ENCODE data around the gene RUNX2. TPM values are rescaled to one million over a fixed set of nuclear protein-coding genes. Genes with fewer than 3 reads are reported as not detected.

The RUNX2 gene
- total and polyA plus RNA-seq, 10 of the 15 experiments (the other 5 are each of a cell fraction or from before 2014, with no cell fraction given), result 0.01 to 0.77 (median 0.15) TPM; not detected in 3

DNA sequence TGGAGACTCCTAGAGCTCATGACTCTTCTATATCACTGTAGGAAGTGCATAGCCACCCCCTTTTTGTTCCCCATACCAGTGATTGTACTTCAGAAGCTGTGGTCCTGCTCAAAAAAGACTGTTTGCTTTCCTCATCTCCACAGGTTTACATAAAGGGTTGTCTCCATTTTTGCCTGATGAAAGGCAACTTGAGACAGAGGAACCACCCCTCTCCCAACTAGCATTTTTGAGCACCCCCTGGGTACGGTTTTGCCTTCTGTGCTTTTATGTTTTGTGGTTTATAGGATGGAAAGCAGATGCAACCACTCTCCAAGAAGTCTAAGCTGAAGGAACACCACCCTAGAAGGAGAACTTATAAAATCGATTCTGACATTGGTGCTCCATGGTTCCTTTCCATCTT is 177.3 kb downstream of the RUNX2 start:
- no peaks in the 10 kb centered on the region; a peak in 1 of 4 replicates for H3K27me3 ChIP-seq (replicated peaks in 1 of 2; ENCODE audit: control insufficient read depth in 2 of 2, insufficient read depth in 2 of 2, low read length in 1 of 2)
- no peaks in the 10 kb centered on the region for H3K79me2 ChIP-seq (ENCODE audit: control insufficient read depth, insufficient read depth, low read length)
- in situ Hi-C loops (cut with MboI), result no loop called here
- H3K4me2 ChIP-seq (ENCODE audit: control insufficient read depth, insufficient read depth), result no peak overlapping the region
- no peaks in the 10 kb centered on the region for H4K20me1 ChIP-seq (ENCODE audit: control insufficient read depth, insufficient read depth)
- no peak overlapping the region for H3K4me3 ChIP-seq
- ATAC-seq (no peak), FAIRE-seq (no peak), DNase-seq (ENCODE audit: low read depth, low spot score) (no peak)
- no TSS peak for BruUV-seq (replicated peaks)
- WGBS (ENCODE audit: insufficient coverage, insufficient replicate concordance, low lambda C conversion rate, missing lambda C conversion rate), result 20% methylated on average over 2 of the region's 2 CpGs
- H3K27ac ChIP-seq (ENCODE audit: control insufficient read depth, insufficient read depth), result no peak overlapping the region
- H3K36me3 ChIP-seq (ENCODE audit: control insufficient read depth in 2 of 2, insufficient read depth in 2 of 2, low read length in 1 of 2), result no peaks in the 10 kb centered on the region
- H3K9me3 ChIP-seq (replicated peaks; ENCODE audit: control insufficient read depth, insufficient read depth, low read length), result no peaks in the 10 kb centered on the region
- no peak overlapping the region for H2AFZ ChIP-seq (ENCODE audit: control insufficient read depth, low read depth, low read length)
- H3K4me1 ChIP-seq (ENCODE audit: control insufficient read depth, insufficient read depth, low read length), result no peaks in the 10 kb centered on the region
- SMC1A ChIA-PET (ENCODE audit: uncharacterized antibody, unreplicated experiment), result no interaction called here
- no peak overlapping the region for H3K9ac ChIP-seq (ENCODE audit: control insufficient read depth, insufficient read depth, low read length)
- intact Hi-C loops (cut with micrococcal nuclease; ENCODE audit: unreplicated experiment), result no loop called here
- TF ChIP-seq EZH2 (IDR thresholded peaks at IDR 0.05; ENCODE audit: borderline replicate concordance, control insufficient read depth, low read depth, low read length), result no peak
- TF ChIP-seq, protein P1, sequence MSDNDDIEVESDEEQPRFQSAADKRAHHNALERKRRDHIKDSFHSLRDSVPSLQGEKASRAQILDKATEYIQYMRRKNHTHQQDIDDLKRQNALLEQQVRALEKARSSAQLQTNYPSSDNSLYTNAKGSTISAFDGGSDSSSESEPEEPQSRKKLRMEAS (IDR thresholded peaks at IDR 0.05; ENCODE audit: low read depth, low read length), result no peak
- TF ChIP-seq, protein P2, sequence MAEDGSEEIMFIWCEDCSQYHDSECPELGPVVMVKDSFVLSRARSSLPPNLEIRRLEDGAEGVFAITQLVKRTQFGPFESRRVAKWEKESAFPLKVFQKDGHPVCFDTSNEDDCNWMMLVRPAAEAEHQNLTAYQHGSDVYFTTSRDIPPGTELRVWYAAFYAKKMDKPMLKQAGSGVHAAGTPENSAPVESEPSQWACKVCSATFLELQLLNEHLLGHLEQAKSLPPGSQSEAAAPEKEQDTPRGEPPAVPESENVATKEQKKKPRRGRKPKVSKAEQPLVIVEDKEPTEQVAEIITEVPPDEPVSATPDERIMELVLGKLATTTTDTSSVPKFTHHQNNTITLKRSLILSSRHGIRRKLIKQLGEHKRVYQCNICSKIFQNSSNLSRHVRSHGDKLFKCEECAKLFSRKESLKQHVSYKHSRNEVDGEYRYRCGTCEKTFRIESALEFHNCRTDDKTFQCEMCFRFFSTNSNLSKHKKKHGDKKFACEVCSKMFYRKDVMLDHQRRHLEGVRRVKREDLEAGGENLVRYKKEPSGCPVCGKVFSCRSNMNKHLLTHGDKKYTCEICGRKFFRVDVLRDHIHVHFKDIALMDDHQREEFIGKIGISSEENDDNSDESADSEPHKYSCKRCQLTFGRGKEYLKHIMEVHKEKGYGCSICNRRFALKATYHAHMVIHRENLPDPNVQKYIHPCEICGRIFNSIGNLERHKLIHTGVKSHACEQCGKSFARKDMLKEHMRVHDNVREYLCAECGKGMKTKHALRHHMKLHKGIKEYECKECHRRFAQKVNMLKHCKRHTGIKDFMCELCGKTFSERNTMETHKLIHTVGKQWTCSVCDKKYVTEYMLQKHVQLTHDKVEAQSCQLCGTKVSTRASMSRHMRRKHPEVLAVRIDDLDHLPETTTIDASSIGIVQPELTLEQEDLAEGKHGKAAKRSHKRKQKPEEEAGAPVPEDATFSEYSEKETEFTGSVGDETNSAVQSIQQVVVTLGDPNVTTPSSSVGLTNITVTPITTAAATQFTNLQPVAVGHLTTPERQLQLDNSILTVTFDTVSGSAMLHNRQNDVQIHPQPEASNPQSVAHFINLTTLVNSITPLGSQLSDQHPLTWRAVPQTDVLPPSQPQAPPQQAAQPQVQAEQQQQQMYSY (CRISPR knock-in tag; IDR thresholded peaks at IDR 0.05), result no peak
- TF ChIP-seq, protein P3, sequence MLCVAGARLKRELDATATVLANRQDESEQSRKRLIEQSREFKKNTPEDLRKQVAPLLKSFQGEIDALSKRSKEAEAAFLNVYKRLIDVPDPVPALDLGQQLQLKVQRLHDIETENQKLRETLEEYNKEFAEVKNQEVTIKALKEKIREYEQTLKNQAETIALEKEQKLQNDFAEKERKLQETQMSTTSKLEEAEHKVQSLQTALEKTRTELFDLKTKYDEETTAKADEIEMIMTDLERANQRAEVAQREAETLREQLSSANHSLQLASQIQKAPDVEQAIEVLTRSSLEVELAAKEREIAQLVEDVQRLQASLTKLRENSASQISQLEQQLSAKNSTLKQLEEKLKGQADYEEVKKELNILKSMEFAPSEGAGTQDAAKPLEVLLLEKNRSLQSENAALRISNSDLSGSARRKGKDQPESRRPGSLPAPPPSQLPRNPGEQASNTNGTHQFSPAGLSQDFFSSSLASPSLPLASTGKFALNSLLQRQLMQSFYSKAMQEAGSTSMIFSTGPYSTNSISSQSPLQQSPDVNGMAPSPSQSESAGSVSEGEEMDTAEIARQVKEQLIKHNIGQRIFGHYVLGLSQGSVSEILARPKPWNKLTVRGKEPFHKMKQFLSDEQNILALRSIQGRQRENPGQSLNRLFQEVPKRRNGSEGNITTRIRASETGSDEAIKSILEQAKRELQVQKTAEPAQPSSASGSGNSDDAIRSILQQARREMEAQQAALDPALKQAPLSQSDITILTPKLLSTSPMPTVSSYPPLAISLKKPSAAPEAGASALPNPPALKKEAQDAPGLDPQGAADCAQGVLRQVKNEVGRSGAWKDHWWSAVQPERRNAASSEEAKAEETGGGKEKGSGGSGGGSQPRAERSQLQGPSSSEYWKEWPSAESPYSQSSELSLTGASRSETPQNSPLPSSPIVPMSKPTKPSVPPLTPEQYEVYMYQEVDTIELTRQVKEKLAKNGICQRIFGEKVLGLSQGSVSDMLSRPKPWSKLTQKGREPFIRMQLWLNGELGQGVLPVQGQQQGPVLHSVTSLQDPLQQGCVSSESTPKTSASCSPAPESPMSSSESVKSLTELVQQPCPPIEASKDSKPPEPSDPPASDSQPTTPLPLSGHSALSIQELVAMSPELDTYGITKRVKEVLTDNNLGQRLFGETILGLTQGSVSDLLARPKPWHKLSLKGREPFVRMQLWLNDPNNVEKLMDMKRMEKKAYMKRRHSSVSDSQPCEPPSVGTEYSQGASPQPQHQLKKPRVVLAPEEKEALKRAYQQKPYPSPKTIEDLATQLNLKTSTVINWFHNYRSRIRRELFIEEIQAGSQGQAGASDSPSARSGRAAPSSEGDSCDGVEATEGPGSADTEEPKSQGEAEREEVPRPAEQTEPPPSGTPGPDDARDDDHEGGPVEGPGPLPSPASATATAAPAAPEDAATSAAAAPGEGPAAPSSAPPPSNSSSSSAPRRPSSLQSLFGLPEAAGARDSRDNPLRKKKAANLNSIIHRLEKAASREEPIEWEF (IDR thresholded peaks at IDR 0.05; ENCODE audit: insufficient replicate concordance, low read depth, low read length), result no peak
- CTCF ChIA-PET, result no interaction called here
- RAD21 ChIA-PET (ENCODE audit: unreplicated experiment), result interaction anchor here (1.4 kb wide), 1 partner anchor 209 kb away, joined by 3 read pairs; no protein-coding TSS in a partner anchor
- POLR2A ChIA-PET, result no interaction called here
